ENCODE data around the gene RSBN1. TPM values are rescaled to one million over a fixed set of nuclear protein-coding genes. Genes with fewer than 3 reads are reported as not detected.

Gene RSBN1
- total and polyA plus RNA-seq, 9 of the 15 experiments (the other 6 are each of a cell fraction or from before 2014, with no cell fraction given): 4.5 to 24.3 (median 13.0) TPM

DNA sequence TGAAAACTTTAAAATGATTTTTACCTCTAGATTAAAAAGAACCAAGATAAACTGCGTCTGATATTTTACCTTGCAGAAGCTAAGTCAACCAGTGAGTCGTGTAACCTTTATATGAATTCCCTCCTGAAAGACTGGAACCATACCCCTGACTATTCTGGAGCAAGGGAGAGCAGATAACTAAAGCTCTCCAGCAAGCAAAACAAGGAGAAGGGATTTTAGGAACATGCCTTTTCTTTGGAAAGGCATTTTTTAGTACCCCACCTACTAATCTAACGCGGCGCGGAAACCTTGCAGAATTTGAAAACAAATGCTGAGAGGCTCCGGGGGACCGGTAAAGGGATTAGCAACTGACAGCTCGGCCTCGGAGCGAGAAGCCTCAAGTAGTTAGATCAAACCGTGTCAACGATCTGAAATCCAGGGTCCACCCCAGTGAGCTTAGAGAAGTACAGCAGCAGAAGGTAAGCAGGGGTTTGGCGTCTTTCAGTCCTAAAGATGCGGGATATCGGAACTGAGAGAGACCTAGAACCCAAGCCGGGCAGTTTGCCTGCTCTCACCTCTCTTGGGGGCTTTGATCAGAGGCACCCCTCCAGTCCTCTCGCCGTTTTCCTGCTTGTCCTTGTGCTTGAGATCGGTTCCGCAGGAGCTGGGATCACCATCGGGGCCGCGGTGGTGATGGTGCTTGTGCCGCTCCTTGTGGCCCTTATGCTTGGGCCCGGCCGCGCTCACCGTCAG lies 954 bp downstream of the RSBN1 start (continued):
- TF ChIP-seq, protein P1, sequence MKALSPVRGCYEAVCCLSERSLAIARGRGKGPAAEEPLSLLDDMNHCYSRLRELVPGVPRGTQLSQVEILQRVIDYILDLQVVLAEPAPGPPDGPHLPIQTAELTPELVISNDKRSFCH (CRISPR knock-in tag; IDR thresholded peaks at IDR 0.05): no peak
- TF ChIP-seq, protein P1 (tag; IDR thresholded peaks at IDR 0.05): no peak
- no peak for TF ChIP-seq ZNF324 (CRISPR knock-in tag; IDR thresholded peaks at IDR 0.05)
- no peak for TF ChIP-seq SNIP1 (IDR thresholded peaks at IDR 0.05; ENCODE audit: low read depth)
- no peak for TF ChIP-seq HMG20A (CRISPR knock-in tag; conservative IDR thresholded peaks at IDR 0.05)
- TF ChIP-seq ETV5 (CRISPR knock-in tag; IDR thresholded peaks at IDR 0.05; ENCODE audit: low read depth): peak; percentile 56; the same call in 1 of the 2 replicates
- TF ChIP-seq FOXA3 (CRISPR knock-in tag; conservative IDR thresholded peaks at IDR 0.05 in 1 of 2, IDR thresholded peaks at IDR 0.05 in 1 of 2): no peak
- TF ChIP-seq ILF3 (IDR thresholded peaks at IDR 0.05; ENCODE audit: borderline replicate concordance): no peak
- TF ChIP-seq, protein P2, sequence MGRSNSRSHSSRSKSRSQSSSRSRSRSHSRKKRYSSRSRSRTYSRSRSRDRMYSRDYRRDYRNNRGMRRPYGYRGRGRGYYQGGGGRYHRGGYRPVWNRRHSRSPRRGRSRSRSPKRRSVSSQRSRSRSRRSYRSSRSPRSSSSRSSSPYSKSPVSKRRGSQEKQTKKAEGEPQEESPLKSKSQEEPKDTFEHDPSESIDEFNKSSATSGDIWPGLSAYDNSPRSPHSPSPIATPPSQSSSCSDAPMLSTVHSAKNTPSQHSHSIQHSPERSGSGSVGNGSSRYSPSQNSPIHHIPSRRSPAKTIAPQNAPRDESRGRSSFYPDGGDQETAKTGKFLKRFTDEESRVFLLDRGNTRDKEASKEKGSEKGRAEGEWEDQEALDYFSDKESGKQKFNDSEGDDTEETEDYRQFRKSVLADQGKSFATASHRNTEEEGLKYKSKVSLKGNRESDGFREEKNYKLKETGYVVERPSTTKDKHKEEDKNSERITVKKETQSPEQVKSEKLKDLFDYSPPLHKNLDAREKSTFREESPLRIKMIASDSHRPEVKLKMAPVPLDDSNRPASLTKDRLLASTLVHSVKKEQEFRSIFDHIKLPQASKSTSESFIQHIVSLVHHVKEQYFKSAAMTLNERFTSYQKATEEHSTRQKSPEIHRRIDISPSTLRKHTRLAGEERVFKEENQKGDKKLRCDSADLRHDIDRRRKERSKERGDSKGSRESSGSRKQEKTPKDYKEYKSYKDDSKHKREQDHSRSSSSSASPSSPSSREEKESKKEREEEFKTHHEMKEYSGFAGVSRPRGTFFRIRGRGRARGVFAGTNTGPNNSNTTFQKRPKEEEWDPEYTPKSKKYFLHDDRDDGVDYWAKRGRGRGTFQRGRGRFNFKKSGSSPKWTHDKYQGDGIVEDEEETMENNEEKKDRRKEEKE (IDR thresholded peaks at IDR 0.05; ENCODE audit: borderline replicate concordance in 1 of 2, control insufficient read depth in 1 of 2, low read depth in 2 of 2, low read length in 1 of 2): no peak
- TF ChIP-seq FOS (IDR thresholded peaks at IDR 0.05; ENCODE audit: extremely low read depth, insufficient read length): no peak
- TF ChIP-seq HDAC3 (IDR thresholded peaks at IDR 0.05; ENCODE audit: borderline replicate concordance, partially characterized antibody): no peak
- TF ChIP-seq ZNF444 (CRISPR knock-in tag; IDR thresholded peaks at IDR 0.05): no peak
- no peak for TF ChIP-seq ETV1 (tag; conservative IDR thresholded peaks at IDR 0.05; ENCODE audit: low read depth)
- TF ChIP-seq, protein P3, sequence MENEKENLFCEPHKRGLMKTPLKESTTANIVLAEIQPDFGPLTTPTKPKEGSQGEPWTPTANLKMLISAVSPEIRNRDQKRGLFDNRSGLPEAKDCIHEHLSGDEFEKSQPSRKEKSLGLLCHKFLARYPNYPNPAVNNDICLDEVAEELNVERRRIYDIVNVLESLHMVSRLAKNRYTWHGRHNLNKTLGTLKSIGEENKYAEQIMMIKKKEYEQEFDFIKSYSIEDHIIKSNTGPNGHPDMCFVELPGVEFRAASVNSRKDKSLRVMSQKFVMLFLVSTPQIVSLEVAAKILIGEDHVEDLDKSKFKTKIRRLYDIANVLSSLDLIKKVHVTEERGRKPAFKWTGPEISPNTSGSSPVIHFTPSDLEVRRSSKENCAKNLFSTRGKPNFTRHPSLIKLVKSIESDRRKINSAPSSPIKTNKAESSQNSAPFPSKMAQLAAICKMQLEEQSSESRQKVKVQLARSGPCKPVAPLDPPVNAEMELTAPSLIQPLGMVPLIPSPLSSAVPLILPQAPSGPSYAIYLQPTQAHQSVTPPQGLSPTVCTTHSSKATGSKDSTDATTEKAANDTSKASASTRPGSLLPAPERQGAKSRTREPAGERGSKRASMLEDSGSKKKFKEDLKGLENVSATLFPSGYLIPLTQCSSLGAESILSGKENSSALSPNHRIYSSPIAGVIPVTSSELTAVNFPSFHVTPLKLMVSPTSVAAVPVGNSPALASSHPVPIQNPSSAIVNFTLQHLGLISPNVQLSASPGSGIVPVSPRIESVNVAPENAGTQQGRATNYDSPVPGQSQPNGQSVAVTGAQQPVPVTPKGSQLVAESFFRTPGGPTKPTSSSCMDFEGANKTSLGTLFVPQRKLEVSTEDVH (IDR thresholded peaks at IDR 0.05; ENCODE audit: low read depth, partially characterized antibody): no peak
- TF ChIP-seq ZFPM2 (CRISPR knock-in tag; IDR thresholded peaks at IDR 0.05): 0 out of 2 replicates have a peak, but pooled peaks have one; percentile 9
- no peak for TF ChIP-seq RBM22 (IDR thresholded peaks at IDR 0.05; ENCODE audit: low read depth, low read length, poor library complexity, severe bottlenecking)
- TF ChIP-seq MEF2D (tag; conservative IDR thresholded peaks at IDR 0.05; ENCODE audit: low read depth): no peak
- TF ChIP-seq, protein P4, sequence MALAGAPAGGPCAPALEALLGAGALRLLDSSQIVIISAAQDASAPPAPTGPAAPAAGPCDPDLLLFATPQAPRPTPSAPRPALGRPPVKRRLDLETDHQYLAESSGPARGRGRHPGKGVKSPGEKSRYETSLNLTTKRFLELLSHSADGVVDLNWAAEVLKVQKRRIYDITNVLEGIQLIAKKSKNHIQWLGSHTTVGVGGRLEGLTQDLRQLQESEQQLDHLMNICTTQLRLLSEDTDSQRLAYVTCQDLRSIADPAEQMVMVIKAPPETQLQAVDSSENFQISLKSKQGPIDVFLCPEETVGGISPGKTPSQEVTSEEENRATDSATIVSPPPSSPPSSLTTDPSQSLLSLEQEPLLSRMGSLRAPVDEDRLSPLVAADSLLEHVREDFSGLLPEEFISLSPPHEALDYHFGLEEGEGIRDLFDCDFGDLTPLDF (CRISPR knock-in tag; IDR thresholded peaks at IDR 0.05): peak; percentile 33; the same call in 1 of the 2 replicates
- no peak for TF ChIP-seq ZNF146 (CRISPR knock-in tag; IDR thresholded peaks at IDR 0.05; ENCODE audit: unreplicated experiment)
- TF ChIP-seq RB1 (IDR thresholded peaks at IDR 0.05; ENCODE audit: low read depth): no peak
